GM23248 (cell line): Measurements from ENCODE around the gene CFAP20DC. TPM values are rescaled to one million over a fixed set of nuclear protein-coding genes. Genes with fewer than 3 reads are reported as not detected.

ENCODE experiments used
- DNase-seq: peaks from one replicate; pipeline ENCODE4 v3.0.0-alpha.2; 2015
- H2AFZ ChIP-seq: fragments of 200-600 bp; sonication (generic); 2 replicates; pipeline ENCODE4 v1.6.1; 2016; ENCODE audit warnings: antibody characterized with exemption
- H3F3A ChIP-seq: fragments of 200-600 bp; sonication (generic); 2 replicates; pipeline ENCODE4 v1.6.1; 2016; ENCODE audit warnings: mild to moderate bottlenecking, antibody characterized with exemption, mixed run types; ENCODE audit not compliant: insufficient read depth
- H3K27ac ChIP-seq: fragments of 200-600 bp; sonication (generic); 2 replicates; pipeline ENCODE4 v1.5.1; 2016; ENCODE audit warnings: mild to moderate bottlenecking
- H3K27me3 ChIP-seq: fragments of 200-600 bp; sonication (generic); replicated peaks from 2 replicates; pipeline ENCODE4 v1.6.1; 2016; ENCODE audit warnings: mild to moderate bottlenecking; ENCODE audit not compliant: insufficient read depth
- H3K36me3 ChIP-seq: fragments of 200-600 bp; sonication (generic); 2 replicates; pipeline ENCODE4 v1.6.1; 2016; ENCODE audit warnings: low read depth, mild to moderate bottlenecking
- H3K4me1 ChIP-seq: fragments of 200-600 bp; sonication (generic); 2 replicates; pipeline ENCODE4 v1.6.1; 2016; ENCODE audit warnings: mild to moderate bottlenecking; ENCODE audit not compliant: insufficient read depth
- H3K4me2 ChIP-seq: fragments of 200-600 bp; sonication (generic); one replicate; pipeline ENCODE4 v1.6.1; 2016; ENCODE audit warnings: mild to moderate bottlenecking; ENCODE audit not compliant: unreplicated experiment
- H3K4me3 ChIP-seq: fragments of 200-600 bp; sonication (generic); 2 replicates; pipeline ENCODE4 v1.5.1; 2016; ENCODE audit warnings: mild to moderate bottlenecking
- H3K79me2 ChIP-seq: fragments of 200-600 bp; sonication (generic); 2 replicates; pipeline ENCODE4 v1.6.1; 2016; ENCODE audit warnings: mild to moderate bottlenecking; ENCODE audit not compliant: insufficient read depth
- H3K9ac ChIP-seq: fragments of 200-600 bp; sonication (generic); 2 replicates; pipeline ENCODE4 v1.6.1; 2016; ENCODE audit warnings: mild to moderate bottlenecking
- H3K9me2 ChIP-seq: fragments of 200-600 bp; sonication (generic); 2 replicates; pipeline ENCODE4 v1.6.1; 2016; ENCODE audit warnings: mixed run types, mild to moderate bottlenecking, moderate library complexity; ENCODE audit not compliant: insufficient read depth
- H3K9me3 ChIP-seq: fragments of 200-600 bp; sonication (generic); one replicate; pipeline ENCODE4 v1.6.1; 2017; ENCODE audit warnings: low read depth
- H4K20me1 ChIP-seq: fragments of 200-600 bp; sonication (generic); 2 replicates; pipeline ENCODE4 v1.6.0; 2016; ENCODE audit not compliant: insufficient read depth
- EZH2 ChIP-seq: fragments of 200-600 bp; sonication (generic); IDR thresholded peaks from 2 replicates; pipeline ENCODE4 v1.6.1; 2018; ENCODE audit warnings: antibody characterized with exemption, mild to moderate bottlenecking; ENCODE audit not compliant: insufficient read depth, poor library complexity, severe bottlenecking
- EZH2phosphoT487 ChIP-seq: fragments of 200-600 bp; sonication (generic); IDR thresholded peaks from 2 replicates; pipeline ENCODE4 v1.6.1; 2018; ENCODE audit warnings: antibody characterized with exemption, moderate library complexity, mild to moderate bottlenecking, low read depth; ENCODE audit not compliant: insufficient read depth
- WGBS, 2 experiments: methylation state at CpG; one replicate each; pipeline ENCODE4 v1.1.6; 2015 to 2017; ENCODE audit warnings: low lambda C conversion rate in 2 of 2, low coverage in 1 of 2; ENCODE audit errors: missing lambda C conversion rate in 2 of 2; 5-methylcytosine and 5-hydroxymethylcytosine counted together
- in situ Hi-C: fragments of 300-500 bp; cut with MboI; formaldehyde crosslinking; loops from 2 replicates; pipeline ENCODE4 v1.15.0; 2020
- polyA plus RNA-seq: library from polyadenylated mRNA; unstranded; fragments of >200 nt; fragmentation: Nextera tagmentation; extraction: Ambion mirVana; gene quantifications from 2 replicates; pipeline ENCODE4 v1.2.1, GENCODE V29; 2016
- total RNA-seq: library from RNA; depleted of rRNA; stranded (reverse); fragments of >200 nt; shearing (Covaris generic); gene quantifications from 2 replicates; pipeline ENCODE4 v1.2.3, GENCODE V29; 2014

CFAP20DC gene
- total and polyA plus RNA-seq, 2 experiments from 2014 or later, result 1.9 to 2.9 TPM

GRCh38 chr3:58798312-58798711, 251.5 kb downstream of the CFAP20DC start:
- H3K4me1 ChIP-seq, result peaks cover 2% of the 10 kb centered on the region
- TF ChIP-seq EZH2, result no peak
- no peak for TF ChIP-seq EZH2phosphoT487

GRCh38 chr3:58794750-58795149, 255.1 kb downstream of the CFAP20DC start:
- TF ChIP-seq EZH2 (no peak), EZH2phosphoT487 (no peak)

More at GRCh38 chr3:58798312-58798711, 251.5 kb downstream of the CFAP20DC start:
- no peak overlapping the region for H3K4me3 ChIP-seq
- H2AFZ ChIP-seq, result no peak overlapping the region
- H3K27ac ChIP-seq, result no peak overlapping the region
- H3F3A ChIP-seq, result no peaks in the 10 kb centered on the region
- no peaks in the 10 kb centered on the region for H4K20me1 ChIP-seq
- H3K27me3 ChIP-seq, result no peaks in the 10 kb centered on the region
- H3K9ac ChIP-seq, result no peak overlapping the region
- no peak overlapping the region for H3K4me2 ChIP-seq
- in situ Hi-C loops, result no loop called here
- no peaks in the 10 kb centered on the region for H3K36me3 ChIP-seq
- DNase-seq, result peak; percentile 5
- no peaks in the 10 kb centered on the region for H3K79me2 ChIP-seq
- 50 to 54% methylated on average over 2 of the region's 2 CpGs for WGBS, 2 experiments
- no peaks in the 10 kb centered on the region for H3K9me3 ChIP-seq
- no peaks in the 10 kb centered on the region for H3K9me2 ChIP-seq

GRCh38 chr3:58793938-58794337, 255.9 kb downstream of the CFAP20DC start:
- no peaks in the 10 kb centered on the region for H3F3A ChIP-seq
- TF ChIP-seq EZH2 (no peak), EZH2phosphoT487 (no peak)
- H2AFZ ChIP-seq, result no peak overlapping the region
- no peaks in the 10 kb centered on the region for H3K27me3 ChIP-seq
- peaks cover 8% of the 10 kb centered on the region for H3K4me1 ChIP-seq
- no peak for DNase-seq
- in situ Hi-C loops, result no loop called here
- H3K9me2 ChIP-seq, result no peaks in the 10 kb centered on the region
- 98 to 99% methylated on average over 3 of the region's 3 CpGs for WGBS, 2 experiments
- no peaks in the 10 kb centered on the region for H4K20me1 ChIP-seq
- no peak overlapping the region for H3K9ac ChIP-seq
- H3K4me2 ChIP-seq, result no peak overlapping the region
- H3K27ac ChIP-seq, result no peak overlapping the region
- no peak overlapping the region for H3K4me3 ChIP-seq
- H3K36me3 ChIP-seq, result no peaks in the 10 kb centered on the region
- H3K9me3 ChIP-seq, result no peaks in the 10 kb centered on the region
- no peaks in the 10 kb centered on the region for H3K79me2 ChIP-seq

More at GRCh38 chr3:58794750-58795149, 255.1 kb downstream of the CFAP20DC start:
- Histone ChIP-seq H3K27ac (no peak overlapping the region), H2AFZ (no peak overlapping the region), H3K4me1 (peaks cover 8% of the 10 kb centered on the region), H3K79me2 (no peaks in the 10 kb centered on the region), H3K9ac (no peak overlapping the region), H3K4me2 (no peak overlapping the region), H3K9me2 (no peaks in the 10 kb centered on the region), H4K20me1 (no peaks in the 10 kb centered on the region), H3K36me3 (no peaks in the 10 kb centered on the region), H3F3A (no peaks in the 10 kb centered on the region), H3K27me3 (no peaks in the 10 kb centered on the region), H3K9me3 (no peaks in the 10 kb centered on the region), H3K4me3 (no peak overlapping the region)
- no peak for DNase-seq
- in situ Hi-C loops, result no loop called here
- 34 to 43% methylated on average over 4 of the region's 4 CpGs for WGBS, 2 experiments

GRCh38 chr3:58792921-58793451, 256.8 kb downstream of the CFAP20DC start:
- no peaks in the 10 kb centered on the region for H3F3A ChIP-seq
- TF ChIP-seq EZH2phosphoT487 (no peak), EZH2 (no peak)

GRCh38 chr3:58789385-58789784, 260.4 kb downstream of the CFAP20DC start:
- Histone ChIP-seq H2AFZ (no peak overlapping the region), H3K4me1 (peaks cover 8% of the 10 kb centered on the region), H3K27me3 (no peaks in the 10 kb centered on the region), H3F3A (no peaks in the 10 kb centered on the region), H3K9me3 (no peaks in the 10 kb centered on the region), H3K27ac (no peak overlapping the region), H4K20me1 (no peaks in the 10 kb centered on the region), H3K36me3 (no peaks in the 10 kb centered on the region), H3K4me2 (no peak overlapping the region), H3K4me3 (no peak overlapping the region), H3K9me2 (no peaks in the 10 kb centered on the region), H3K9ac (no peak overlapping the region), H3K79me2 (no peaks in the 10 kb centered on the region)
- in situ Hi-C loops, result no loop called here
- DNase-seq, result no peak
- TF ChIP-seq EZH2 (no peak), EZH2phosphoT487 (no peak)

More at GRCh38 chr3:58792921-58793451, 256.8 kb downstream of the CFAP20DC start:
- Histone ChIP-seq H4K20me1 (no peaks in the 10 kb centered on the region), H3K4me2 (no peak overlapping the region), H3K9ac (no peak overlapping the region), H3K9me3 (no peaks in the 10 kb centered on the region), H3K27me3 (no peaks in the 10 kb centered on the region), H3K79me2 (no peaks in the 10 kb centered on the region), H3K36me3 (no peaks in the 10 kb centered on the region), H2AFZ (no peak overlapping the region), H3K4me3 (no peak overlapping the region), H3K4me1 (peaks cover 8% of the 10 kb centered on the region), H3K9me2 (no peaks in the 10 kb centered on the region), H3K27ac (no peak overlapping the region)
- in situ Hi-C loops, result no loop called here
- peak; percentile 19 for DNase-seq
- 24 to 31% methylated on average over 2 of the region's 2 CpGs for WGBS, 2 experiments
